GM18870 (cell line): ENCODE results near the gene TFB1M.

Experiments
- ATAC-seq: cut with Tn5 transposase; IDR thresholded peaks from one replicate; pipeline ENCODE4 v1.9.1; 2021; ENCODE audit warnings: moderate library complexity; ENCODE audit not compliant: unreplicated experiment

TFB1M gene

GRCh38 chr6:155212616-155213380, 101.5 kb downstream of the TFB1M start:
- no peak for ATAC-seq

- ATAC-seq, result no peak
These were observed 102.2 kb downstream of the TFB1M start for GRCh38 chr6:155212106-155212505.

- no peak for ATAC-seq
These were observed 107.1 kb downstream of the TFB1M start for GRCh38 chr6:155207223-155207622.
